GM19043 (cell line): ENCODE measurements around the gene ZNF326.
"Not testable (repeated sequence)": the region's sequence is repeated elsewhere in the genome, so short reads cannot be mapped to it uniquely, and the experiment has no call there.

ENCODE experiments used
- ATAC-seq: cut with Tn5 transposase; IDR thresholded peaks from one replicate; pipeline ENCODE4 v1.9.1; 2021; ENCODE audit warnings: low read depth; ENCODE audit not compliant: unreplicated experiment

The ZNF326 gene

DNA sequence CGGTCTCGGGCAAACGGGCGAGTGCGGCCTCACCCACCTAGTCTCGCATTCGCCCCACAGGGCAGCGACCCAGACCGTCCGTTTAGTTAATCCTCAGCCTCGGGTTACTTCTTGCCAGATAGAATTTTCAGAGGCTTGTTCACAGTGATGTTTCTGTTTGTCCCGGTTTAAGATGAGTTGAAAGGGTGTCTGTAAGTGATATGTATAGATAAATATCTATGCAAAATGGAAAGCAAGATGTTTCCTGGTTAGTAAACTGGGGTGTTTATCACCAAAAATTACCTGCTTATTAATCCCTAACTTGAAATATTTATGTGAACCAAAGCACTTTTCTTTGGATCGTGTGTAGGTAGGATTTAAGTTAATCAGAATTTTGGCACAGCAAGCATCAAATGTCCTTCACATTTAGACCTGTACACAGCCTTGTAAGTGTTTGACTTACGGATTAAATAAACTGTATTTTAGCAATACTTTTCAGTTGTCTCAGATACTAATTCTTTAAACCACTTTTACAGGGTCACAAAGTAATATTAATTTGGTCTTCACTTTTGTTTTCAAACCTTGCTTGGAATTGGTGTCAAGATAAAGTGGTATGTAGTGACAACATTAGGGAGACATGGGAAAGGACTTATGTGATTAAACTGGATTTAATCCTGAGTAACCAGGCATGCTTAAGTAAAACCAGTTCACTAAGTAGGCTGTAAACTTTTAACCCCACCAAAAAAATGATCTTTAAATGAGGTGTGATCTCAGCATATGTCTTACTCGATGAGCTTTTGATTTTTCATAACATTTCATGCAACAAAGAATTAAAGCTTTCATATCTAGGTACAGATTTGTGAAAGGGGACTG, 914 bp downstream of the ZNF326 start:
- no peak for ATAC-seq

DNA sequence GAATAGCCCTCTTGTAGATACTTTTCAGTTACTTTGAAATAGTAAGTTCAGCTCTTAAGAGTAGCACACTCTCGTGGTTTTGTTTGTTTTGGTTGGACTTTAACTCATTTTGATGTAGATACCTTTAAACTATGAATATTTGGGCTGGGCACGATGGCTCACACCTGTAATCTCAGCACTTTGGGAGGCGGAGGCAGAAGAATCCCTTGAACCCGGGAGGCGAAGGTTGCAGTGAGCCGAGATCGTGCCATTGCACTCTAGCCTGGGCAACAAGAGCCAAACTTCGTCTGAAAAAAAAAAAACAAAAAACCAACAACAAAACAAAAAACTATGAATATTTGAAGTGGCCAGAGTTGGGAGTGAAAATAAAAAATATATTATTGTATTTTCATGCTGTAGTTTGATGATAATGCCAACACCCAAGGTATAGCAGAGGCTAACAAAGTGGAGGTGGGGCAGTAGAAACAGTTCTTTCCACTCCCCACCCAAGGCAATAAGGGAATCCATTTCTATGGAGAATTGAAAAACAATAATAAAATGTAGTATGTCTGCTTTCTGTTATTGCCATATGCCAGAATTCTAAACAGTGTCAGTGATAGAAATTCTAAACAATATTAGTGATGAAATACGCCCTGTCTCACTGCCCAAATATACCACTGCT, 1.7 kb downstream of the ZNF326 start:
- no peak for ATAC-seq

DNA sequence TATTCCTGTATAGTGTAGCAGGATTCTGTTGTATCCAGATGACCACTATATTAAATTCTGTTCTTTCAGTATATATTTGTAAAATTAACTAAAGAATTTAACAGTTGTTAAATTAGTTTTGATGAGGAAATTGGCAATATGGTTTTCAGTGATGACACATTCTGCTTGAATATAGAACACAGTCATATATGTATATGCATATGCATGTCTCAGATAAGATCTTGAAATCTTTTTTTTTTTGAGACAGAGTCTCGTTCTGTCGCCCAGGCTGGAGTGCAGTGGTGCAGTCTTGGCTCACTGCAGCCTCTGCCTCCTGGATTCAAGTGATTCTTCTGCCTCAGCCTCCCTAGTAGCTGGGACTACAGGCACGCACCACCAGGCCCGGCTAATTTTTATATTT, 2.2 kb downstream of the ZNF326 start:
- ATAC-seq: not testable (repeated sequence)

DNA sequence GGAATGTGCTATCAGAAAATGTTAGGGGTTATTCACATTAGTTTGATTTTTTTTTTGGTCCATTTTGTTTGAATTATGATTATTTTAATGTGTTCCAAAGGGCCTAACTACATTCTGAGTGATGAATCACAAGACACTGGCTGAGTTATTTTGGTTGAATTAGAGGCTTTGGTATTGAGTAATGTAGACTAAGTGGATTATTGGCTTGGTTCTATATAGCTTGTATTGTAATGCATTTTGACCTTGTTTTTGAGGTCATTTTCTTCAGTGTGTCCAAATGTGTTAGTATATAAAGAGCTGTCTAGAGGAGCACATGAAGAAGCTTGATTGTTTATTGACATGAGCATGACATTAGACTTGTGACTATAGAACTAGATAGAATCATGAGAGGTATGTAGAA, 3.4 kb downstream of the ZNF326 start:
- no peak for ATAC-seq

DNA sequence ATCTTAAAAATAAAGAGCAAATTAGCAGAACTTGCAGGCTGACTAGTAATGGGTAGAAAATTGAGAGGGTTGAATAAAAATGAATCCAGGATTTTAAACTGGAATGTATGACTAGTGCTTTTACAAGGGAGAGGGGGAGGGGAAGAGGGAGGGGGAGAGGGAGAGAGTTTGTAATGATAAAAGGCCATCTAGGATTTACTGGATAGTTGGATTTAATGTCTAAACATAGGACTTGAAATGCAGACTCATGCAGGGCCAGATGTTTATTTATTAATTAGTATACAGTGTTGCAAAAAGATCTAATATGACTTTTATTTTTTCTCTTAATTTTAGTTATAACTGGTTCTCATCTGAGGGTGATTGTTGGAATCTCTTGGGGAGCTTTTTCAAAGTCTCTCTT, 4.3 kb downstream of the ZNF326 start:
- no peak for ATAC-seq

DNA sequence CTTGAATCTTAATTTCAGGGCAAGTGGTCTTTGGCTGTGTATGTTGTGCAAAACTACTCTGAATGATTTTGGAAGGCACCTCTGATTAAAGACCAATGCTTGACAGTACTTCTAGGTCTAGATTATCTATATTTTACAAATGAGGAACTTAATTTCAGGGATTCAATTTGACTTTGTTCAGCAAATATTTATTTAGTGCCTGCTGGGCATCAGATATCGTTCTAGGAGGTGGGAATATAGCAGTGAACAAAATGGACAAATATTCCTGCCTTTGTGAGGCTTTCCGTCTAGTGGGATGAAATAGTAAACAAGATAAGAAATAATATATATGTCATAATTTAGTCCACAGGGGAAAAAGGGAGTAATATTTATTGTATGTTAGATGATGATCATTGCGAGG, 4.7 kb downstream of the ZNF326 start:
- ATAC-seq: no peak

DNA sequence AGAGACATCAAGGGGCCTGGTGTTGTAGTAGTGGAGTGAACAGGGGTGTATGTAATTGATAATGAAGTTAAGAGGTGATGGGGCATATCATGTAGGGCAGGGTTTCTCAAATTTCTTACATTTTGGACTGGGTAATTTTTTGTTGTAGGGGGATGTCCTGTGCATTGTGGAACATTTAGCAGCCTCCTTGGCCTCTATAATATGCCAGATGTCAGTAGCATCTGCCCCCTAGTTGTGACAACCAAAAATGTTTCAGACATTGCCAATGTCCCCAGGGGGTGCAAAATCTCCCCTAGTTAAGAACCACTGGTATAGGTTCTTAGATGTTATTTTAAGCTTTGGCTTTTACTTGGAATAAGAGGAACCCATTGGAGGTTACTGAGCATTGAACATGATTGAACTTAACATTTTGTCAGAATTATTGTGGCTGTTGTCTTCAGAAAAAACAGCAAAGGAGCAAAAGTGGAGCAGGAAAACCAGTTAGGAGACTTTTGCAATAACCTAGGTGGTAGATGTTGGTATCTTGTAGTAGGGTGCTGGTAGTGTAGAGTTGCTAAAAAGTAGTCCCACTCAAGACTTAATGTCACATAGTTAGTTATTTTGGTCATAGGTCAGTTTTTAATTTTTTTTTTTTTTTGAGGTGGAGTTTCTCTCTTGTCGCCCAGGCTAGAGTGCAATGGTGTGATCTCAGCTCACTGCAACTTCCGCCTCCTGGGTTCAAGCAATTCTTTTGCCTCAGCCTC, 6.2 kb downstream of the ZNF326 start:
- ATAC-seq: no peak

DNA sequence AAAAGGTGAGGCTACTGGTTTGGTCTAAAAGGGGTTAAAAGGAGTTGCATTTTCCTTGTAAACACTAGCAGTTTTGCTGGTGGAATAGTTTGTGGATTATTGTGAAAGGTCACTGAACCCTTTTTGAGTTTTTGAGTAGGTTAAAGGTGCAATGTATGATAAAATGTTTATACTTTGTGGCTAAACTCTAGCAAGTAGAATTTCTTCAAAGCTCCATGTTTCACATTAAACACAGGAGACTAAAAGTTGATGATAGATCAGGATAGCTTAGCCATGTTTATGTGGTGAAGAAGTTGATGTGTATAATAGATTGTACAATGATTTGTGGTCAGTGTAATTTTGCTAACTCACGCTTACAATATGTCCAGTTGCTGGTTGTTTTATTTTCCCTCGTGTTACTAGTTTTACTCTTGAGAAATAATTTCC, 13.1 kb downstream of the ZNF326 start:
- ATAC-seq: no peak

DNA sequence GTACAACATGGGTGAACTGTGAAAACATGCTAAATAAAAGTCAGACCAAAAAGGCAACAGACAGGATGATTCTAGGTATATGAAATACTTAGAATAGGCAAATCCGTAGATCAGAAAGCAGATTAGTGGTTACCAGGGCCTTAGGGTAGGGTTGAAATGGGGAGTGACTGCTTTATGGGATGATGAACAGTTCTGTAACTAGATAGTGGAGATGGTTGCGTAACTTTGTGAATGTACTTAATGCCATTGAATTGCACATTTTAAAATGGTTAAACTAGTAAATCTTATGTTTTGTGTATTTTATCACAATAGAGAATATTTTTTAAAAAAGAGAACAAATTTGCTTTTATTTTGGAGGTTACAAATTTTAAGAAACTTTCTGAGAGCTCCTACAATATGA, 17.4 kb downstream of the ZNF326 start:
- ATAC-seq: no peak

DNA sequence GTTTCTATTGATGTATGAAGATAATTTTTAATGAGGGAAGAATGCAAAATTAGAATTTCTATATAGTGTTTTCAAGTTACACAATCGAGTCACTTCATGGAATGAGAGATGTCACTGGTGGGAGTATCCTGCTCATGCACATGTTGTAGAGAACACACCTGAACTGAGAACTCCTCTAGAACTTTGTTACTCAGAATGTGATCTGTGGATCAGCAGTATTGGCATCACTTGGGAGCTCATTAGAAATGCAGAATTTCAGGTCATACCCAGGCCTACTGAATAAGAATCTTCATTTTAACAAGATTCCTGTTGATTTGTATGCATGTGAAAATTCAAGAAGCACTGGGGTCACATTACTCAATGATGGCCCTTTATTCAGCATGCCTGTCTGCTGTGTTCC, 28.8 kb downstream of the ZNF326 start:
- no peak for ATAC-seq

DNA sequence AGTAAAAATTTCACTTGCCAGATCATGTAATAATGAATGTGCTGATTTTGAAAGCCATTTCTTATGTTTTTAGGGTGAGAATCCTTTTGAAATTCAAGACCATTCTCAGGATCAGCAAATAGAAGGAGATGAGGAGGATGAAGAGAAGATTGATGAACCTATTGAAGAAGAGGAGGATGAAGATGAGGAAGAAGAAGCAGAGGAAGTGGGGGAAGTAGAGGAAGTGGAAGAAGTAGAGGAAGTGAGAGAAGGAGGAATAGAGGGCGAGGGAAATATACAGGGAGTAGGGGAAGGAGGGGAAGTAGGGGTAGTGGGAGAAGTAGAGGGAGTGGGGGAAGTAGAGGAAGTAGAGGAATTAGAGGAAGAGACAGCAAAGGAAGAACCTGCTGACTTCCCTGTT, 32.4 kb downstream of the ZNF326 start:
- no peak for ATAC-seq

DNA sequence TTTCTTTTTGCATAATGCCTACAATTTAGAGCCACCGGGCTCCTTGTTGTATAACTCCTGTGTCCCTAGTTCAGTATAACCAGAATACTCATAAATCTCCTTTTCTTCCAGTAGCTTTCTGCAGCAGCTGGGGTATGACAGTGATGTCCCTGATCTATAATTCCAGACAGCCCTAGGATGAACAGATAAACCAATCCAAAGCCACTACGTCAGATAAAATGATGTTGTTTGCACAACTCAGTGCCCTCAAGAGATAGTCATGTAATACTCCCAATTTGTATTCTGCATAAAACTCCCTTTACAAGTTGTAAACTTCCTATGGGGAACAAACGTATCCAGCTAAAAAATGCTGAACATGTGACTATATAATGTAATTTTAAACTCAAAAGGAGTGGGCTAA, 44.7 kb downstream of the ZNF326 start:
- no peak for ATAC-seq

DNA sequence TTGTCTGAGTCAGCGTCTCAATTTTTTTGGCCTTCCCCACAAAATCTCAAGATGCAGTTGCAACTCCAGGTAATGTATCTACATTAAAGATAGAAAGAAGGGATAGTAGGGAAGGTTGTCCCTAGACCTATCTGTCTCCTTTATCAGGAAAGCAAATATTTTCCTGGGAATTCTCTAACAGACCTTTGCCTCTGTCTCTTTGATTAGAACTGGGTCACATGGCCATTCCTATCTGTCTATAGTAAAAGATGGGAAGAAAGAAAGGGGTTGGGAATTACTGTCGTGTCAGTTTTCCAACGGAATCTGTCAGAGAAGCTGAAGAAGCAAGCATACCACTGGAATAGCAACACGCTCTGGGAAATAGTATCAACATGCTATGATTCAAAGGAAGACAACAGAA, 48.7 kb downstream of the ZNF326 start:
- ATAC-seq: no peak

DNA sequence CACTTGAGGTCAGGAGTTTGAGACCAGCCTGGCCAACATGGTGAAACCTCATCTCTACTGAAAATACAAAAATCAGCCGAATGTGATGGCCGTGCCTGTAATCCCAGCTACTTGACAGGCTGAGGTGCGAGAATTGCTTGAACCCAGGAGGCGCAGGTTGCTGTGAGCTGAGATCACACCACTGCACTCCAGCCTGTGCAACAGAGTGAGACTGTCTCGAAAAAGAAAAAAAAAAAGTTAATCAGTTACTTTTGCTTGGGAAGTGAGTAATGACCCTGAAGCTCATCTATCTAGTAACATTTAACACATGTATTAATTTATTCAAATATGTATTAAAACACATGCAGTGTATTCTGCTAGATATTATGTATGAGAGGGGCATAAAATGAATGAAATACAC, 49.4 kb downstream of the ZNF326 start:
- ATAC-seq: no peak

DNA sequence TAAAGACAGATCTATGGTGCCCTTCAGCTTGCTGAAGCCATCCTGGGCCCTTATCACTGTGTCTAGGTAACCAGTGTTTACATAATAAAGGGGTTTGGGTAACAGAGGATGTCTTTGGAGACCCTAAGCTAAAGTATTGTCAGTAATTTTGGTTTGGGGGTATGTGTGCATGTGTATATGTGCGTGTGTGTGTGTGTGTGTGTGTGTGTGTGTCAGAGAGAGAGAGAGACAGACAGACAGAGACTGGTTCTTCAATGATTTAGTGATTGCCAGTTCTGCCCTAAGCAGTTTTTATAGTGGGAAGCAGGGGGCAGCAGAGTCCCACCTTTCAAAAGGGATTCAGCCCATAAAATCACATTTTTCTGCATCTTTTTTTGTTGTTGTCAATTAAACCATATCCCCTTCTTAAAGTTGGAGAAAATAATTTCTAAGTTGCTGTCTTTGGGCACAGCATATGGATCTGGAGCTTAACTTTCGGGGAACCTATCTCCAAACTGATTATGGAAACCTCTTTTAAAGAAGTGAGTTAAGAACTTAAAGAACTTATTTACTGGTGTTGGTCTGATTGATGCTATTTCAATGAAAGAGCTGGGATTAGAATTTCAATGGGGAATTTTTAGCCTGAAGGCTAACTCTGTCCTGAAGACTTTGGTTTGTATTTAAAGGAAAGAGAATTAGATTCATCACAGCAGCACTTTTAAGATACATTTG, 51.1 kb downstream of the ZNF326 start:
- ATAC-seq: no peak

DNA sequence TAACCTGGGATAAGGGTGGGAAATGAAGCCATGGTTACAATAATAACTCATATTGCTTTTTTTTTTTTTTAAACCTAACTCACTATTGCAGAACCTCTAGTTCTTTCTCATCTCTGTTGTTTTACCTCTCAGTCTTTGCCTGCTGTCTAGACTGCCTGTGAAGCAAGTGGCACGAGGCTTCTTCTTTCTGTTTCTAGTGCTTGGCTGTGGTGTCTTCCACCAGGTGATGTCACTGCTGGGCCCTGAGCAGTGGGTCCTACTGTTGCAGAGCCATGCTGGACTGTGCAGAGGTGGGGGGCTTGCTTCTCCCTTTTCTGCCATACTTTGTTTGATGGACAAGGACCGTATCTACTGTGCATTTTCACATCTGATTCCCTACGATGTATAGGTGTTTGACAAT, 51.7 kb downstream of the ZNF326 start:
- no peak for ATAC-seq

DNA sequence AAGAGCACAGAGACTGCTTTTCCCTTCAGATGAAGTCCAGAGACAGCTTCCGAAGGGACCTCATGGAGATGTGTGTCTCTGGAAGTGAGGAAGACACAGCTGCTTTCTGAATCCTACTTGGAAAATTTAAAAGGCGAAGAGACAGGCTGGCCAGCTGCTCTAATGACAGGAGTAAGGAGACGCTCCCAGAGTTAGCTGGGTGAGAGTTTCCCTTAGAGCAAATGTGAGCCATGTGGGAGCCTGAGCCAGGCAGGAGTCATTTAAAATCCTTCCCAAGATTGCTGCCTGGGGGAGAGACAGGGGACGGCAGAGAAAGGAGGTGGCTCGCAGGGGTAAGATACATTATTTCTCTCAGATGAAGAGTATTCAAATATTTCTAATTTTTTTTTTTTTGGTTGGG, 53.1 kb downstream of the ZNF326 start:
- no peak for ATAC-seq

DNA sequence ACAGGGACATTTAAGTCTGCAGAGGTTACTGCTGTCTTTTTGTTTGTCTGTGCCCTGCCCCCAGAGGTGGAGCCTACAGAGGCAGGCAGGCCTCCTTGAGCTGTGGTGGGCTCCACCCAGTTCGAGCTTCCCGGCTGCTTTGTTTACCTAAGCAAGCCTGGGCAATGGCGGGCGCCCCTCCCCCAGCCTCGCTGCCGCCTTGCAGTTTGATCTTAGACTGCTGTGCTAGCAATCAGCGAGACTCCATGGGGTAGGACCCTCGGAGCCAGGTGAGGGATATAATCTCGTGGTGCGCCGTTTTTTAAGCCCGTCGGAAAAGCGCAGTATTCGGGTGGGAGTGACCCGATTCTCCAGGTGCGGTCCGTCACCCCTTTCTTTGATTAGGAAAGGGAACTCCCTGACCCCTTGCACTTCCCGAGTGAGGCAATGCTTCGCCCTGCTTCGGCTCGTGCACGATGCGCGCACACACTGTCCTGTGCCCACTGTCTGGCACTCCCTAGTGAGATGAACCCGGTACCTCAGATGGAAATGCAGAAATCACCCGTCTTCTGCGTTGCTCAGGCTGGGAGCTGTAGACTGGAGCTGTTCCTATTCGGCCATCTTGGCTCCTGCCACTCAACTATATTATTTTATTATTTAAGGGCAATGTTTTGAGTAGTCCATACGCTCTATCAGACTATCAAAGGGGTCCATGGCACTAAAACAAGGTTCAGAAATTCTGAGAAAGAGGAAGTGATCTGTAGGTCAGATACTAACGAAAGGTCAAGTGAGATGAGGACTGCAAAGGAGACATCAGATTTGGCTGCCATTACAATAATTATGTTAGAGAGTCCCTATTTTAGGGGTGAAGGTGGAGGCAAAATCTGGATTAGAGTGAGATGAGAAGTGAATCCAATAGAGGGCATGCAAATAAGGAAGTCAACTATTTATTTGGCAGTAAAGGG, 68.1 kb downstream of the ZNF326 start:
- ATAC-seq: not testable (repeated sequence)

DNA sequence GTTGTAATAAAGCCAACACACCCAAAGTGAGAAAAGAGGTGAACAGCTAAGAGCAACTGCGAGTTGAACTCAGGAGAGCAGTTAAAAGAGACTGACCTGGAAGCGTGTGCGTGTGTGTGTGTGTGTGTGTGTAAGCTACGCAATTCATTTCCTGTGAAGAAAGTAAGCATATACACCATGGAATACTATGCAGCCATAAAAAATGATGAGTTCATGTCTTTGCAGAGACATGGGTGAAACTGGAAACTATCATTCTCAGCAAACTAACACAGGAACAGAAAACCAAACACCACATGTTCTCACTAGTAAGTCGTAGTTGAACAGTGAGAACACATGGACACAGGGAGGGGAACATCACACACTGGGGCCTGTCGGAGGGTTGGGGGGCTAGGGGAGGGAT, 69.2 kb downstream of the ZNF326 start:
- ATAC-seq: not testable (repeated sequence)
